ENCODE measurements around the gene MAST1. TPM values are rescaled to one million over a fixed set of nuclear protein-coding genes. Genes with fewer than 3 reads are reported as not detected.

The MAST1 gene
- total and polyA plus RNA-seq, 3 donors from 2014 or later, result 8.5 to 11.7 (median 9.0) TPM

- peak overlapping the region; percentile 43 to 48 for H3K4me3 ChIP-seq
- intact Hi-C loops (cut with DNase I; ENCODE audit: low total_unique reads), result no loop called here
- no peaks in the 10 kb centered on the region for H3K36me3 ChIP-seq (ENCODE audit: low read depth, missing control alignments)
Observed at GRCh38 chr19:12884627-12884925, 46.3 kb downstream of the MAST1 start.

GRCh38 chr19:12884926-12885748, 46.8 kb downstream of the MAST1 start:
- intact Hi-C loops (cut with DNase I; ENCODE audit: low total_unique reads), result no loop called here
- WGBS, 2 donors, result 4 to 26% methylated on average over 10 to 51 of the region's 73 CpGs
- Histone ChIP-seq H3K4me1 (peaks cover 8% of the 10 kb centered on the region), H3K9me3 (no peaks in the 10 kb centered on the region), H3K27ac (no peak overlapping the region), H3K27me3 (no peaks in the 10 kb centered on the region), H3K4me3 (peak overlapping the region; percentile 43 to 48), H3K36me3 (ENCODE audit: low read depth, missing control alignments) (no peaks in the 10 kb centered on the region)
- TF ChIP-seq CTCF (IDR thresholded peaks at IDR 0.05) (peak; percentile 7 to 51 (median 36)), POLR2A (IDR thresholded peaks at IDR 0.05) (no peak)
- DNase-seq, result peak; percentile 78

More at GRCh38 chr19:12884627-12884925, 46.3 kb downstream of the MAST1 start:
- no peaks in the 10 kb centered on the region for H3K9me3 ChIP-seq
- no peaks in the 10 kb centered on the region for H3K27me3 ChIP-seq
- DNase-seq, result no peak
- 58% methylated on average over 5 to 12 of the region's 12 CpGs for WGBS, 2 donors
- TF ChIP-seq POLR2A (IDR thresholded peaks at IDR 0.05), result no peak
- no peak overlapping the region for H3K27ac ChIP-seq
- H3K4me1 ChIP-seq, result peaks cover 8% of the 10 kb centered on the region

GRCh38 chr19:12885749-12886650, 47.7 kb downstream of the MAST1 start:
- 15 to 16% methylated on average over 6 to 23 of the region's 53 CpGs for WGBS, 2 donors
- no peaks in the 10 kb centered on the region for H3K27me3 ChIP-seq
- no peaks in the 10 kb centered on the region for H3K36me3 ChIP-seq (ENCODE audit: low read depth, missing control alignments)
- H3K4me3 ChIP-seq, result peak overlapping the region; percentile 43 to 48
- no peaks in the 10 kb centered on the region for H3K9me3 ChIP-seq
- H3K27ac ChIP-seq, result no peak overlapping the region
- intact Hi-C loops (cut with DNase I; ENCODE audit: low total_unique reads), result no loop called here
- H3K4me1 ChIP-seq, result peaks cover 3% of the 10 kb centered on the region
- no peak for DNase-seq
- TF ChIP-seq POLR2A (IDR thresholded peaks at IDR 0.05) (no peak), CTCF (IDR thresholded peaks at IDR 0.05) (no peak)

GRCh38 chr19:12886651-12886968, 48.3 kb downstream of the MAST1 start:
- TF ChIP-seq POLR2A (IDR thresholded peaks at IDR 0.05) (no peak), CTCF (IDR thresholded peaks at IDR 0.05) (no peak)
- H3K4me3 ChIP-seq, result no peak overlapping the region
- H3K4me1 ChIP-seq, result peaks cover 5% of the 10 kb centered on the region
- intact Hi-C loops (cut with DNase I; ENCODE audit: low total_unique reads), result no loop called here
- no peak for DNase-seq
- no peaks in the 10 kb centered on the region for H3K27me3 ChIP-seq
- H3K27ac ChIP-seq, result no peak overlapping the region
- no peaks in the 10 kb centered on the region for H3K9me3 ChIP-seq
- WGBS, 2 donors, result 50 to 81% methylated on average over 5 of the region's 5 CpGs
- no peaks in the 10 kb centered on the region for H3K36me3 ChIP-seq (ENCODE audit: low read depth, missing control alignments)

GRCh38 chr19:12886969-12887747, 48.8 kb downstream of the MAST1 start, which contains the start of gene KLF1:
KLF1 (minus strand) TSS chr19:12887201; CDS start chr19:12887140, 61 bp downstream.
- WGBS, 2 donors, result 67 to 70% methylated on average over 16 to 17 of the region's 17 CpGs
- H3K9me3 ChIP-seq, result no peaks in the 10 kb centered on the region
- no peak within 1 kb of the TSS for H3K27ac ChIP-seq
- no peak for DNase-seq
- peaks cover 7% of the 10 kb centered on the region for H3K4me1 ChIP-seq
- intact Hi-C loops (cut with DNase I; ENCODE audit: low total_unique reads), result no loop called here
- peak within 1 kb of the TSS in 1 of 2 donors; percentile 48 for H3K4me3 ChIP-seq
- no peaks in the 10 kb centered on the region for H3K36me3 ChIP-seq (ENCODE audit: low read depth, missing control alignments)
- H3K27me3 ChIP-seq, result no peaks in the 10 kb centered on the region
- no peak for TF ChIP-seq CTCF (IDR thresholded peaks at IDR 0.05)
- no peak for TF ChIP-seq POLR2A (IDR thresholded peaks at IDR 0.05)

Measured in testis (tissue), 3 donors.